HEK293 (cell line): ENCODE data around the gene NXPH2.

Experiments
- CTCF ChIA-PET: fragments of 350-600 bp; formaldehyde crosslinking; extraction: SDS; loops from one replicate; lab custom pipeline; 2021; ENCODE audit warnings: antibody characterized with exemption; lab: Yijun Ruan, JAX
- POLR2A ChIA-PET: fragments of 300-600 bp; formaldehyde crosslinking; extraction: SDS; loops from one replicate; lab custom pipeline; 2020; ENCODE audit warnings: antibody characterized with exemption, inconsistent platforms; lab: Yijun Ruan, JAX
- H3K27ac ChIP-seq: fragments of 200-500 bp; sonication (Bioruptor generic); 2 replicates; pipeline ENCODE4 v1.5.1; 2014; ENCODE audit warnings: low read depth, low read length, control low read depth, inconsistent platforms; ENCODE audit errors: extremely low read depth
- H3K36me3 ChIP-seq, 2 experiments: fragments of 200-500 bp in 1 of 2; sonication (Bioruptor generic) in 1 of 2; 1 replicate in 1 of 2; 2 replicates in 1 of 2; pipeline ENCODE4 v1.5.1; 2014 to 2017; ENCODE audit warnings: inconsistent platforms in 2 of 2, low read length in 2 of 2; ENCODE audit not compliant: control insufficient read depth in 2 of 2, insufficient read depth in 1 of 2
- H3K4me1 ChIP-seq: fragments of 200-500 bp; sonication (Bioruptor generic); 2 replicates; pipeline ENCODE4 v1.5.1; 2014; ENCODE audit warnings: mild to moderate bottlenecking, low read length, inconsistent platforms; ENCODE audit not compliant: control insufficient read depth, insufficient read depth
- H3K4me3 ChIP-seq: 2 replicates; pipeline ENCODE4 v1.5.1; 2011; ENCODE audit warnings: low read depth, mild to moderate bottlenecking, control low read depth, low read length, moderate library complexity
- H3K9me3 ChIP-seq: fragments of 200-500 bp; sonication (Bioruptor generic); 2 replicates; pipeline ENCODE4 v1.5.1; 2014; ENCODE audit warnings: low read depth, low read length, inconsistent platforms; ENCODE audit not compliant: control insufficient read depth, insufficient read depth
- BCL11B ChIP-seq: fragments of 450-650 bp; formaldehyde crosslinking; IDR thresholded peaks from 2 replicates; pipeline ENCODE4 v1.5.1; 2016; ENCODE audit warnings: low read depth, missing biosample characterization, missing genetic modification characterization
- FEZF1 ChIP-seq: fragments of 450-650 bp; formaldehyde crosslinking; IDR thresholded peaks from 2 replicates; pipeline ENCODE4 v1.5.1; 2016; ENCODE audit warnings: missing biosample characterization, missing genetic modification characterization
- GLIS2 ChIP-seq: fragments of 450-650 bp; formaldehyde crosslinking; IDR thresholded peaks from 2 replicates; pipeline ENCODE4 v1.5.1; 2016; ENCODE audit warnings: missing biosample characterization, missing genetic modification characterization
- OVOL3 ChIP-seq: fragments of 450-650 bp; formaldehyde crosslinking; IDR thresholded peaks from 2 replicates; pipeline ENCODE4 v1.5.1; 2016; ENCODE audit warnings: missing biosample characterization, missing genetic modification characterization
- PRDM1 ChIP-seq: fragments of 450-650 bp; formaldehyde crosslinking; IDR thresholded peaks from 2 replicates; pipeline ENCODE4; 2016; ENCODE audit warnings: missing biosample characterization, missing genetic modification characterization
- REPIN1 ChIP-seq: fragments of 450-650 bp; formaldehyde crosslinking; IDR thresholded peaks from 2 replicates; pipeline ENCODE4 v1.5.1; 2017; ENCODE audit warnings: missing biosample characterization, missing genetic modification characterization, low read depth
- SP7 ChIP-seq: fragments of 450-650 bp; formaldehyde crosslinking; IDR thresholded peaks from 2 replicates; pipeline ENCODE4 v1.5.1; 2016; ENCODE audit warnings: missing biosample characterization, missing genetic modification characterization
- ZBTB10 ChIP-seq: fragments of 450-650 bp; formaldehyde crosslinking; IDR thresholded peaks from 2 replicates; pipeline ENCODE4 v1.5.1; 2016; ENCODE audit warnings: missing biosample characterization, missing genetic modification characterization
- ZNF133 ChIP-seq: fragments of 450-650 bp; formaldehyde crosslinking; IDR thresholded peaks from 2 replicates; pipeline ENCODE4 v1.5.1; 2016; ENCODE audit warnings: missing biosample characterization, missing genetic modification characterization
- ZNF140 ChIP-seq: fragments of 450-650 bp; formaldehyde crosslinking; IDR thresholded peaks from 2 replicates; pipeline ENCODE4 v1.5.1; 2016; ENCODE audit warnings: missing biosample characterization, missing genetic modification characterization
- ZNF174 ChIP-seq: fragments of 450-650 bp; formaldehyde crosslinking; IDR thresholded peaks from 2 replicates; pipeline ENCODE4 v1.5.0; 2017; ENCODE audit warnings: missing biosample characterization, mild to moderate bottlenecking, missing genetic modification characterization
- ZNF184 ChIP-seq: fragments of 450-650 bp; IDR thresholded peaks from 2 replicates; pipeline ENCODE4 v1.5.1; 2018; ENCODE audit warnings: missing biosample characterization, mild to moderate bottlenecking, missing genetic modification characterization
- ZNF302 ChIP-seq: fragments of 450-650 bp; formaldehyde crosslinking; IDR thresholded peaks from 2 replicates; pipeline ENCODE4 v1.5.1; 2016; ENCODE audit warnings: missing biosample characterization, missing genetic modification characterization, low read depth
- ZNF311 ChIP-seq: fragments of 450-650 bp; formaldehyde crosslinking; IDR thresholded peaks from 2 replicates; pipeline ENCODE4 v1.5.1; 2017; ENCODE audit warnings: missing biosample characterization, missing genetic modification characterization, borderline replicate concordance
- ZNF362 ChIP-seq: fragments of 450-650 bp; formaldehyde crosslinking; IDR thresholded peaks from 2 replicates; pipeline ENCODE4 v1.5.1; 2016; ENCODE audit warnings: missing biosample characterization, missing genetic modification characterization
- ZNF394 ChIP-seq: fragments of 450-650 bp; formaldehyde crosslinking; IDR thresholded peaks from 2 replicates; pipeline ENCODE4 v1.5.1; 2016; ENCODE audit warnings: missing biosample characterization, missing genetic modification characterization, mild to moderate bottlenecking, moderate library complexity, borderline replicate concordance
- ZNF549 ChIP-seq: fragments of 450-650 bp; IDR thresholded peaks from 2 replicates; pipeline ENCODE4 v1.5.1; 2018; ENCODE audit warnings: missing biosample characterization, missing genetic modification characterization, mild to moderate bottlenecking, inconsistent platforms, moderate library complexity
- ZNF558 ChIP-seq: fragments of 450-650 bp; formaldehyde crosslinking; IDR thresholded peaks from 2 replicates; pipeline ENCODE4 v1.5.1; 2016; ENCODE audit warnings: missing biosample characterization, missing genetic modification characterization
- ZNF571 ChIP-seq: fragments of 450-650 bp; formaldehyde crosslinking; IDR thresholded peaks from 2 replicates; pipeline ENCODE4 v1.5.0; 2017; ENCODE audit warnings: missing biosample characterization, missing genetic modification characterization
- ZNF600 ChIP-seq: fragments of 450-650 bp; formaldehyde crosslinking; IDR thresholded peaks from 2 replicates; pipeline ENCODE4 v1.5.1; 2016; ENCODE audit warnings: missing biosample characterization, missing genetic modification characterization
- ZXDB ChIP-seq: fragments of 450-650 bp; formaldehyde crosslinking; IDR thresholded peaks from 2 replicates; pipeline ENCODE4 v1.5.1; 2016; ENCODE audit warnings: missing biosample characterization, missing genetic modification characterization
- TF ChIP-seq, protein P1 (sequence below): fragments of 450-650 bp; formaldehyde crosslinking; IDR thresholded peaks from 2 replicates; pipeline ENCODE4 v1.5.1; 2016; ENCODE audit warnings: missing biosample characterization, missing genetic modification characterization
- TF ChIP-seq, protein P2 (sequence below): fragments of 450-650 bp; formaldehyde crosslinking; IDR thresholded peaks from 2 replicates; pipeline ENCODE4 v1.5.1; 2016; ENCODE audit warnings: missing biosample characterization, missing genetic modification characterization
- TF ChIP-seq, protein P3 (sequence below): fragments of 450-650 bp; formaldehyde crosslinking; IDR thresholded peaks from 2 replicates; pipeline ENCODE4 v1.5.1; 2016; ENCODE audit warnings: missing biosample characterization, missing genetic modification characterization
- TF ChIP-seq, protein P4 (sequence below): fragments of 450-650 bp; formaldehyde crosslinking; IDR thresholded peaks from 2 replicates; pipeline ENCODE4 v1.5.1; 2016; ENCODE audit warnings: missing biosample characterization, missing genetic modification characterization, borderline replicate concordance

Gene NXPH2

GRCh38 chr2:138671566-138671965 lies 108.6 kb downstream of the NXPH2 start:
- POLR2A ChIA-PET = no interaction called here
- H3K9me3 ChIP-seq = no peaks in the 10 kb centered on the region
- TF ChIP-seq ZNF558 (no peak), ZNF362 (tag by site-specific recombination) (no peak), GLIS2 (tag by site-specific recombination) (no peak), ZBTB10 (no peak), SP7 (tag by site-specific recombination) (no peak), ZNF174 (tag by site-specific recombination) (no peak), PRDM1 (tag by site-specific recombination) (no peak), ZNF302 (no peak), ZNF394 (tag by site-specific recombination) (no peak), BCL11B (tag by site-specific recombination) (no peak)
- TF ChIP-seq, protein P1, sequence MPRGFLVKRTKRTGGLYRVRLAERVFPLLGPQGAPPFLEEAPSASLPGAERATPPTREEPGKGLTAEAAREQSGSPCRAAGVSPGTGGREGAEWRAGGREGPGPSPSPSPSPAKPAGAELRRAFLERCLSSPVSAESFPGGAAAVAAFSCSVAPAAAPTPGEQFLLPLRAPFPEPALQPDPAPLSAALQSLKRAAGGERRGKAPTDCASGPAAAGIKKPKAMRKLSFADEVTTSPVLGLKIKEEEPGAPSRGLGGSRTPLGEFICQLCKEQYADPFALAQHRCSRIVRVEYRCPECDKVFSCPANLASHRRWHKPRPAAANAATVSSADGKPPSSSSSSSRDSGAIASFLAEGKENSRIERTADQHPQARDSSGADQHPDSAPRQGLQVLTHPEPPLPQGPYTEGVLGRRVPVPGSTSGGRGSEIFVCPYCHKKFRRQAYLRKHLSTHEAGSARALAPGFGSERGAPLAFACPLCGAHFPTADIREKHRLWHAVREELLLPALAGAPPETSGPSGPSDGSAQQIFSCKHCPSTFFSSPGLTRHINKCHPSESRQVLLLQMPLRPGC (tag by site-specific recombination) = no peak
- TF ChIP-seq, all 188 proteins: peak for 0
- H3K27ac ChIP-seq = no peak overlapping the region
- H3K4me1 ChIP-seq = no peaks in the 10 kb centered on the region
- CTCF ChIA-PET = no interaction called here
- H3K4me3 ChIP-seq = no peak overlapping the region
- no peaks in the 10 kb centered on the region for H3K36me3 ChIP-seq

GRCh38 chr2:138670734-138671133 lies 109.5 kb downstream of the NXPH2 start:
- Histone ChIP-seq H3K36me3 (no peaks in the 10 kb centered on the region), H3K27ac (no peak overlapping the region), H3K9me3 (no peaks in the 10 kb centered on the region)
- CTCF ChIA-PET = interaction anchor here (0.6 kb wide), 1 partner anchor 77 kb away, joined by 3 read pairs; no protein-coding TSS in a partner anchor
- TF ChIP-seq ZNF571 (tag by site-specific recombination) (no peak), ZNF184 (tag by site-specific recombination) (no peak)
- TF ChIP-seq, protein P2, sequence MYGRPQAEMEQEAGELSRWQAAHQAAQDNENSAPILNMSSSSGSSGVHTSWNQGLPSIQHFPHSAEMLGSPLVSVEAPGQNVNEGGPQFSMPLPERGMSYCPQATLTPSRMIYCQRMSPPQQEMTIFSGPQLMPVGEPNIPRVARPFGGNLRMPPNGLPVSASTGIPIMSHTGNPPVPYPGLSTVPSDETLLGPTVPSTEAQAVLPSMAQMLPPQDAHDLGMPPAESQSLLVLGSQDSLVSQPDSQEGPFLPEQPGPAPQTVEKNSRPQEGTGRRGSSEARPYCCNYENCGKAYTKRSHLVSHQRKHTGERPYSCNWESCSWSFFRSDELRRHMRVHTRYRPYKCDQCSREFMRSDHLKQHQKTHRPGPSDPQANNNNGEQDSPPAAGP (tag by site-specific recombination) = no peak
- TF ChIP-seq, all 188 proteins: peak for 0
- POLR2A ChIA-PET = no interaction called here
- no peaks in the 10 kb centered on the region for H3K4me1 ChIP-seq
- H3K4me3 ChIP-seq = no peak overlapping the region

DNA sequence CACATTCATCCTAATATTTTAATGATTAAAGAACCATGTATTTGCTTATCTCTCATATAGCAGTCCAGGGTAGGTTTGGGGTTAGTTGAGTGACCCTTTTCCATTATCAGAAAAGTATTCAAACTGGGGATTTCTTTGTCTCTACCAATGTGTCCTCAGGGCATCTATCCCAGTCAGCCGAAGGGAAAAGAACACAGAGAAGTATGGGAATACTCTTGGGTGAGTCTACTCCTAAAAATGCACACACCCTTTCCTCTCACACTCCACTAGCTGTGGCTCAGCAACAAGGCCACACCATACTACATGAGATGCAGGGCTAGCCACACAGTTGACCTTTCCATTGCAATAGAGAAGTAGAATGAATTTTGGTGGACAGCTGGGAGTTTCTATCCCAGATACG lies 114.3 kb downstream of the NXPH2 start:
- H3K9me3 ChIP-seq = no peaks in the 10 kb centered on the region
- ChIA-PET POLR2A (no interaction called here), CTCF (no interaction called here)
- H3K4me3 ChIP-seq = no peak overlapping the region
- no peak overlapping the region for H3K27ac ChIP-seq
- no peaks in the 10 kb centered on the region for H3K4me1 ChIP-seq
- H3K36me3 ChIP-seq = no peaks in the 10 kb centered on the region
- no peak for TF ChIP-seq ZXDB (tag by site-specific recombination)
- TF ChIP-seq, protein P3, sequence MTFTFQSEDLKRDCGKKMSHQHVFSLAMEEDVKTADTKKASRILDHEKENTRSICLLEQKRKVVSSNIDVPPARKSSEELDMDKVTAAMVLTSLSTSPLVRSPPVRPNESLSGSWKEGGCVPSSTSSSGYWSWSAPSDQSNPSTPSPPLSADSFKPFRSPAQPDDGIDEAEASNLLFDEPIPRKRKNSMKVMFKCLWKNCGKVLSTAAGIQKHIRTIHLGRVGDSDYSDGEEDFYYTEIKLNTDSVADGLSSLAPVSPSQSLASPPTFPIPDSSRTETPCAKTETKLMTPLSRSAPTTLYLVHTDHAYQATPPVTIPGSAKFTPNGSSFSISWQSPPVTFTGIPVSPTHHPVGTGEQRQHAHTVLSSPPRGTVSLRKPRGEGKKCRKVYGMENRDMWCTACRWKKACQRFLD (tag by site-specific recombination) = no peak
- TF ChIP-seq ZNF600 (tag by site-specific recombination) = no peak
- TF ChIP-seq, protein P4, sequence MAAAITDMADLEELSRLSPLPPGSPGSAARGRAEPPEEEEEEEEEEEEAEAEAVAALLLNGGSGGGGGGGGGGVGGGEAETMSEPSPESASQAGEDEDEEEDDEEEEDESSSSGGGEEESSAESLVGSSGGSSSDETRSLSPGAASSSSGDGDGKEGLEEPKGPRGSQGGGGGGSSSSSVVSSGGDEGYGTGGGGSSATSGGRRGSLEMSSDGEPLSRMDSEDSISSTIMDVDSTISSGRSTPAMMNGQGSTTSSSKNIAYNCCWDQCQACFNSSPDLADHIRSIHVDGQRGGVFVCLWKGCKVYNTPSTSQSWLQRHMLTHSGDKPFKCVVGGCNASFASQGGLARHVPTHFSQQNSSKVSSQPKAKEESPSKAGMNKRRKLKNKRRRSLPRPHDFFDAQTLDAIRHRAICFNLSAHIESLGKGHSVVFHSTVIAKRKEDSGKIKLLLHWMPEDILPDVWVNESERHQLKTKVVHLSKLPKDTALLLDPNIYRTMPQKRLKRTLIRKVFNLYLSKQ = no peak
- TF ChIP-seq OVOL3 (tag by site-specific recombination) = no peak
- TF ChIP-seq ZNF549 (tag by site-specific recombination) = no peak
- no peak for TF ChIP-seq FEZF1 (tag by site-specific recombination)
- TF ChIP-seq ZNF311 (tag by site-specific recombination) = no peak
- no peak for TF ChIP-seq ZNF140 (tag by site-specific recombination)
- TF ChIP-seq ZNF133 (tag by site-specific recombination) = no peak
- TF ChIP-seq REPIN1 (tag by site-specific recombination) = no peak
